Sigmoid colon (tissue), 4 donors: Measurements from ENCODE around the gene CNTN4.

Experiments used
- CTCF ChIP-seq, 4 experiments: fragments of 450-650 bp in 3 of 4; fragments of 200-600 bp in 1 of 4; IDR thresholded peaks; one replicate each; pipeline ENCODE4 v1.5.1; 2016 to 2019; ENCODE audit warnings: antibody characterized with exemption in 4 of 4, mild to moderate bottlenecking in 3 of 4, moderate library complexity in 2 of 4
- POLR2AphosphoS5 ChIP-seq, 4 donors: sonication (generic); formaldehyde crosslinking; IDR thresholded peaks; one replicate each; pipeline ENCODE4 v1.6.1; 2017; ENCODE audit warnings: antibody characterized with exemption in 4 of 4

- TF ChIP-seq CTCF (IDR thresholded peaks at IDR 0.05) (no peak), POLR2AphosphoS5 (IDR thresholded peaks at IDR 0.05) (no peak)
Observed at GRCh38 chr3:2850701-2851100, 752.0 kb downstream of the CNTN4 start.
